ENCODE measurements around the gene MTHFD2. TPM values are rescaled to one million over a fixed set of nuclear protein-coding genes. Genes with fewer than 3 reads are reported as not detected.

Gene MTHFD2
- total and polyA plus RNA-seq, 2 donors from 2014 or later = 19.0 to 69.6 TPM

DNA sequence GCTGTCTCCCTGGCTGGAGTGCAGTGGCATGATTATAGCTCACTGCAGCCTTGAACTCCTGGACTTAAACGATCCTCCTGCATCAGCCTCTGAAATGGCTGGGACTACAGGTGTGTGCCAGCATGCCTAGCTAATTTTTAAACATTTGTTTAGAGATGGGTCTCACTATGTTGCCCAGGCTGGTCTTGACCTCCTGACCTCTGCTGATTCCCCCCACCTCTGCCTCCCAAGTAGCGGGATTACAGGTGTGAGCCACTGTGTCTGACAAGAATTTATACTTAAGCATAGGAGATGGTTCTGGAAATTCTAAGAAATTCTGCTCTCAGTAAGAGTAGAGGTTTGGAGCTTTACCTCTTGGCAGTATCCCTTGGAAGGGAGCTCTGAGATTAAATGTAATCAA is 18.2 kb downstream of the MTHFD2 start:
- no peaks in the 10 kb centered on the region for H3K4me1 ChIP-seq (ENCODE audit: control insufficient read depth in 2 of 3, insufficient read depth in 2 of 3, low read depth in 1 of 3, low read length in 3 of 3)
- FAIRE-seq (no peak), DNase-seq (no peak)
- H3K4me3 ChIP-seq (ENCODE audit: low read length in 3 of 3) = no peak overlapping the region
- H3K36me3 ChIP-seq (ENCODE audit: control insufficient read depth in 2 of 3, insufficient read depth in 3 of 3, low read length in 3 of 3) = no peaks in the 10 kb centered on the region
- no peaks in the 10 kb centered on the region for H3K9me3 ChIP-seq (ENCODE audit: control insufficient read depth in 2 of 3, insufficient read depth in 1 of 3, low read length in 3 of 3)
- no peak overlapping the region for H3K9ac ChIP-seq (ENCODE audit: low read length in 3 of 3)
- intact Hi-C loops (cut with DNase I) = no loop called here
- H3K27me3 ChIP-seq (ENCODE audit: control insufficient read depth, insufficient read depth, low read length) = no peaks in the 10 kb centered on the region
- TF ChIP-seq, protein P1, sequence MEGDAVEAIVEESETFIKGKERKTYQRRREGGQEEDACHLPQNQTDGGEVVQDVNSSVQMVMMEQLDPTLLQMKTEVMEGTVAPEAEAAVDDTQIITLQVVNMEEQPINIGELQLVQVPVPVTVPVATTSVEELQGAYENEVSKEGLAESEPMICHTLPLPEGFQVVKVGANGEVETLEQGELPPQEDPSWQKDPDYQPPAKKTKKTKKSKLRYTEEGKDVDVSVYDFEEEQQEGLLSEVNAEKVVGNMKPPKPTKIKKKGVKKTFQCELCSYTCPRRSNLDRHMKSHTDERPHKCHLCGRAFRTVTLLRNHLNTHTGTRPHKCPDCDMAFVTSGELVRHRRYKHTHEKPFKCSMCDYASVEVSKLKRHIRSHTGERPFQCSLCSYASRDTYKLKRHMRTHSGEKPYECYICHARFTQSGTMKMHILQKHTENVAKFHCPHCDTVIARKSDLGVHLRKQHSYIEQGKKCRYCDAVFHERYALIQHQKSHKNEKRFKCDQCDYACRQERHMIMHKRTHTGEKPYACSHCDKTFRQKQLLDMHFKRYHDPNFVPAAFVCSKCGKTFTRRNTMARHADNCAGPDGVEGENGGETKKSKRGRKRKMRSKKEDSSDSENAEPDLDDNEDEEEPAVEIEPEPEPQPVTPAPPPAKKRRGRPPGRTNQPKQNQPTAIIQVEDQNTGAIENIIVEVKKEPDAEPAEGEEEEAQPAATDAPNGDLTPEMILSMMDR (IDR thresholded peaks at IDR 0.05; ENCODE audit: borderline replicate concordance, extremely low read depth, insufficient read depth) = no peak
- H3K27ac ChIP-seq (ENCODE audit: low read depth in 2 of 2, low read length in 2 of 2) = no peak overlapping the region

DNA sequence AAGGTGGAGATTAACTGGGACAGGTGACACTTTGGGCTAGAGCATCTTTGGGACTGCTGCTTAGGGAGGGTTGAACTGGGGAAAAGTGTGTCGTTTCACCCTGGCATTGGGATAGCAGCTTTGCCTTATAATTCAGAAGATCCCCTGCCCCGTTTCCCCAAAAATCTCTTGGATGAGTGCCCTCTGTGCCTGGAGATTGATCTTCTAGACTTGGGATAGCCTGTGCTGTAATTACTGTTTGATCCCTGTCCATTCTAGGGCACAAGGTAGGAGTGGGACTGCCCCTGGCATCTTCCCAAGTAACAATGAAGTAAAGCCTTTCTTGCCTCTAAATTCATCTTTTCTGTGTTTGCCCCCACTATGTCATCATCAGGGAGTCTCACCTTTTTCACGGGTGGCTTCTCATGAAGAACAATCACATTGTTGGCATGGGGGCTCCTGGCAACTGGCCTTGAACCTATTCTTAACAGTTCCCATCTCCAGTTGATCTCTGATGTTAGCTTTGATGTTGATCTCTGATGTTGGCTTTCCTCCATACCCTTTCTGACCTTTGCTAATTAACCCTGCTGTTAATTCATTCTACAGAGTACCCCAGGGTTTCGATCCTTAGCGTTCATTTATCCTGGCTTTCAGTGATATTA is 21.6 kb downstream of the MTHFD2 start:
- TF ChIP-seq, protein P1 (IDR thresholded peaks at IDR 0.05; ENCODE audit: borderline replicate concordance, extremely low read depth, insufficient read depth) = no peak
- Histone ChIP-seq H3K9me3 (ENCODE audit: control insufficient read depth in 2 of 3, insufficient read depth in 1 of 3, low read length in 3 of 3) (no peaks in the 10 kb centered on the region), H3K4me1 (ENCODE audit: control insufficient read depth in 2 of 3, insufficient read depth in 2 of 3, low read depth in 1 of 3, low read length in 3 of 3) (no peaks in the 10 kb centered on the region), H3K27ac (ENCODE audit: low read depth in 2 of 2, low read length in 2 of 2) (no peak overlapping the region), H3K4me3 (ENCODE audit: low read length in 3 of 3) (no peak overlapping the region), H3K9ac (ENCODE audit: low read length in 3 of 3) (no peak overlapping the region), H3K27me3 (ENCODE audit: control insufficient read depth, insufficient read depth, low read length) (no peaks in the 10 kb centered on the region), H3K36me3 (ENCODE audit: control insufficient read depth in 2 of 3, insufficient read depth in 3 of 3, low read length in 3 of 3) (no peaks in the 10 kb centered on the region)
- DNase-seq (no peak), FAIRE-seq (no peak)
- intact Hi-C loops (cut with DNase I) = no loop called here

DNA sequence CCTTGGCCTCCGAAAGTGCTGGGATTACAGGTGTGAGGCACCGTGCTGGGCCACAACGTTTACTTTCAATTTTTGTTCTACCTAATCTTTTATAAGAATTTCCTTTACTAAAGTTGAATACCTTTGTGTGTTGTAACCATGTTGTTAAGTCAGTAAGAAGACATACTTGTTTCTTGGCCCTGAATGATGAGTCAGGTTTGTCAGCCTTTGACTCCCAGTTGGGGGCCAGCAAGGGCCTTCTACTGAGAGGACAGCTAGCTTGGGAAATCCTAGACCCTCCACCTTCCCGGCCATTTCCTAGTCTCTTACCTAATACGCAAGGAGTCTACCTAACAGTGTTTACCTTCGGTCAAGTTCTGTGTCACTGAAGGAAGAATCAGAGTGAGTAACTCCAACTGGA is 22.7 kb downstream of the MTHFD2 start:
- intact Hi-C loops (cut with DNase I) = no loop called here
- Histone ChIP-seq H3K4me1 (ENCODE audit: control insufficient read depth in 2 of 3, insufficient read depth in 2 of 3, low read depth in 1 of 3, low read length in 3 of 3) (no peaks in the 10 kb centered on the region), H3K4me3 (ENCODE audit: low read length in 3 of 3) (no peak overlapping the region), H3K9ac (ENCODE audit: low read length in 3 of 3) (no peak overlapping the region), H3K36me3 (ENCODE audit: control insufficient read depth in 2 of 3, insufficient read depth in 3 of 3, low read length in 3 of 3) (no peaks in the 10 kb centered on the region), H3K27me3 (ENCODE audit: control insufficient read depth, insufficient read depth, low read length) (no peaks in the 10 kb centered on the region), H3K27ac (ENCODE audit: low read depth in 2 of 2, low read length in 2 of 2) (no peak overlapping the region), H3K9me3 (ENCODE audit: control insufficient read depth in 2 of 3, insufficient read depth in 1 of 3, low read length in 3 of 3) (no peaks in the 10 kb centered on the region)
- FAIRE-seq = no peak
- TF ChIP-seq, protein P1 (IDR thresholded peaks at IDR 0.05; ENCODE audit: borderline replicate concordance, extremely low read depth, insufficient read depth) = no peak
- no peak for DNase-seq
